ENCODE data around the gene PEX1. TPM values are rescaled to one million over a fixed set of nuclear protein-coding genes. Genes with fewer than 3 reads are reported as not detected.
"Not testable (repeated sequence)": the region's sequence is repeated elsewhere in the genome, so short reads cannot be mapped to it uniquely, and the experiment has no call there.

PEX1 gene
- total and polyA plus RNA-seq, 2 donors, result 17.6 to 27.9 TPM

- 99% methylated on average over 1 of the region's 1 CpG for WGBS
- Histone ChIP-seq H3K36me3 (ENCODE audit: control insufficient read depth in 2 of 2, insufficient read depth in 2 of 2, low read length in 1 of 2) (peaks cover 24 to 49% of the 10 kb centered on the region in 2 donors), H3K4me3 (ENCODE audit: low read length in 2 of 2) (no peak overlapping the region), H3K4me1 (ENCODE audit: control insufficient read depth in 2 of 2, insufficient read depth in 2 of 2, low read length in 2 of 2) (no peaks in the 10 kb centered on the region), H3K27ac (ENCODE audit: low read depth in 1 of 2, low read length in 1 of 2) (no peak overlapping the region), H3K9me3 (ENCODE audit: control insufficient read depth in 2 of 2, insufficient read depth in 1 of 2, low read length in 1 of 2) (no peaks in the 10 kb centered on the region), H3K27me3 (ENCODE audit: control insufficient read depth in 2 of 2, insufficient read depth in 1 of 2, low read length in 1 of 2) (no peaks in the 10 kb centered on the region)
- no peak for DNase-seq (ENCODE audit: low read depth in 6 of 9, low spot score in 9 of 9)
These were observed 38.7 kb downstream of the PEX1 start for GRCh38 chr7:92489634-92490033.

GRCh38 chr7:92487804-92488203 lies 40.5 kb downstream of the PEX1 start:
- no peaks in the 10 kb centered on the region for H3K27me3 ChIP-seq (ENCODE audit: control insufficient read depth in 2 of 2, insufficient read depth in 1 of 2, low read length in 1 of 2)
- H3K4me3 ChIP-seq (ENCODE audit: low read length in 2 of 2), result no peak overlapping the region
- DNase-seq (ENCODE audit: low read depth in 6 of 9, low spot score in 9 of 9), result no peak
- no peaks in the 10 kb centered on the region for H3K4me1 ChIP-seq (ENCODE audit: control insufficient read depth in 2 of 2, insufficient read depth in 2 of 2, low read length in 2 of 2)
- no peaks in the 10 kb centered on the region for H3K9me3 ChIP-seq (ENCODE audit: control insufficient read depth in 2 of 2, insufficient read depth in 1 of 2, low read length in 1 of 2)
- H3K27ac ChIP-seq (ENCODE audit: low read depth in 1 of 2, low read length in 1 of 2), result no peak overlapping the region
- peaks cover 16 to 37% of the 10 kb centered on the region in 2 donors for H3K36me3 ChIP-seq (ENCODE audit: control insufficient read depth in 2 of 2, insufficient read depth in 2 of 2, low read length in 1 of 2)

- H3K4me1 ChIP-seq (ENCODE audit: control insufficient read depth in 2 of 2, insufficient read depth in 2 of 2, low read length in 2 of 2), result no peaks in the 10 kb centered on the region
- H3K9me3 ChIP-seq (ENCODE audit: control insufficient read depth in 2 of 2, insufficient read depth in 1 of 2, low read length in 1 of 2), result no peaks in the 10 kb centered on the region
- 98% methylated on average over 2 of the region's 2 CpGs for WGBS
- DNase-seq (ENCODE audit: low read depth in 6 of 9, low spot score in 9 of 9), result no peak
- no peaks in the 10 kb centered on the region for H3K27me3 ChIP-seq (ENCODE audit: control insufficient read depth in 2 of 2, insufficient read depth in 1 of 2, low read length in 1 of 2)
- no peak overlapping the region for H3K27ac ChIP-seq (ENCODE audit: low read depth in 1 of 2, low read length in 1 of 2)
- no peak overlapping the region for H3K4me3 ChIP-seq (ENCODE audit: low read length in 2 of 2)
- H3K36me3 ChIP-seq (ENCODE audit: control insufficient read depth in 2 of 2, insufficient read depth in 2 of 2, low read length in 1 of 2), result peaks cover 9 to 23% of the 10 kb centered on the region in 2 donors
These were observed 42.3 kb downstream of the PEX1 start for GRCh38 chr7:92485974-92486373.

- no peaks in the 10 kb centered on the region for H3K9me3 ChIP-seq (ENCODE audit: control insufficient read depth in 2 of 2, insufficient read depth in 1 of 2, low read length in 1 of 2)
- no peak overlapping the region for H3K4me3 ChIP-seq (ENCODE audit: low read length in 2 of 2)
- no peaks in the 10 kb centered on the region for H3K27me3 ChIP-seq (ENCODE audit: control insufficient read depth in 2 of 2, insufficient read depth in 1 of 2, low read length in 1 of 2)
- DNase-seq (ENCODE audit: low read depth in 6 of 9, low spot score in 9 of 9), result no peak
- WGBS, result 100% methylated on average over 2 of the region's 2 CpGs
- H3K27ac ChIP-seq (ENCODE audit: low read depth in 1 of 2, low read length in 1 of 2), result no peak overlapping the region
- H3K36me3 ChIP-seq (ENCODE audit: control insufficient read depth in 2 of 2, insufficient read depth in 2 of 2, low read length in 1 of 2), result peaks cover 9 to 23% of the 10 kb centered on the region in 2 donors
- no peaks in the 10 kb centered on the region for H3K4me1 ChIP-seq (ENCODE audit: control insufficient read depth in 2 of 2, insufficient read depth in 2 of 2, low read length in 2 of 2)
These were observed 42.9 kb downstream of the PEX1 start for GRCh38 chr7:92485267-92485892.

- DNase-seq (ENCODE audit: low read depth in 6 of 9, low spot score in 9 of 9); H3K4me1 ChIP-seq (ENCODE audit: control insufficient read depth in 2 of 2, insufficient read depth in 2 of 2, low read length in 2 of 2); H3K9me3 ChIP-seq (ENCODE audit: control insufficient read depth in 2 of 2, insufficient read depth in 1 of 2, low read length in 1 of 2); H3K4me3 ChIP-seq (ENCODE audit: low read length in 2 of 2); H3K27me3 ChIP-seq (ENCODE audit: control insufficient read depth in 2 of 2, insufficient read depth in 1 of 2, low read length in 1 of 2); H3K27ac ChIP-seq (ENCODE audit: low read depth in 1 of 2, low read length in 1 of 2): not testable (repeated sequence)
- WGBS, result 97% methylated on average over 6 of the region's 6 CpGs
- peaks cover 8 to 19% of the 10 kb centered on the region in 2 donors for H3K36me3 ChIP-seq (ENCODE audit: control insufficient read depth in 2 of 2, insufficient read depth in 2 of 2, low read length in 1 of 2)
These were observed 44.1 kb downstream of the PEX1 start for GRCh38 chr7:92484226-92484625.

- H3K4me3 ChIP-seq (ENCODE audit: low read length in 2 of 2); H3K9me3 ChIP-seq (ENCODE audit: control insufficient read depth in 2 of 2, insufficient read depth in 1 of 2, low read length in 1 of 2): not testable (repeated sequence)
- 98% methylated on average over 6 of the region's 6 CpGs for WGBS
These were observed 44.7 kb downstream of the PEX1 start for GRCh38 chr7:92483624-92484023.

GRCh38 chr7:92479146-92479545 lies 49.2 kb downstream of the PEX1 start:
- H3K27me3 ChIP-seq (ENCODE audit: control insufficient read depth in 2 of 2, insufficient read depth in 1 of 2, low read length in 1 of 2); H3K4me1 ChIP-seq (ENCODE audit: control insufficient read depth in 2 of 2, insufficient read depth in 2 of 2, low read length in 2 of 2): not testable (repeated sequence)
- WGBS, result 97% methylated on average over 4 of the region's 4 CpGs

More at GRCh38 chr7:92483624-92484023, 44.7 kb downstream of the PEX1 start:
- not testable (repeated sequence) for H3K27me3 ChIP-seq (ENCODE audit: control insufficient read depth in 2 of 2, insufficient read depth in 1 of 2, low read length in 1 of 2); H3K4me1 ChIP-seq (ENCODE audit: control insufficient read depth in 2 of 2, insufficient read depth in 2 of 2, low read length in 2 of 2); H3K27ac ChIP-seq (ENCODE audit: low read depth in 1 of 2, low read length in 1 of 2); DNase-seq (ENCODE audit: low read depth in 6 of 9, low spot score in 9 of 9)
- H3K36me3 ChIP-seq (ENCODE audit: control insufficient read depth in 2 of 2, insufficient read depth in 2 of 2, low read length in 1 of 2), result peaks cover 6 to 14% of the 10 kb centered on the region in 2 donors

GRCh38 chr7:92478711-92479110 lies 49.6 kb downstream of the PEX1 start:
- no peak overlapping the region for H3K4me3 ChIP-seq (ENCODE audit: low read length in 2 of 2)
- H3K27me3 ChIP-seq (ENCODE audit: control insufficient read depth in 2 of 2, insufficient read depth in 1 of 2, low read length in 1 of 2), result no peaks in the 10 kb centered on the region
- H3K4me1 ChIP-seq (ENCODE audit: control insufficient read depth in 2 of 2, insufficient read depth in 2 of 2, low read length in 2 of 2), result no peaks in the 10 kb centered on the region
- no peak for DNase-seq (ENCODE audit: low read depth in 6 of 9, low spot score in 9 of 9)
- H3K36me3 ChIP-seq (ENCODE audit: control insufficient read depth in 2 of 2, insufficient read depth in 2 of 2, low read length in 1 of 2), result no peaks in the 10 kb centered on the region
- WGBS, result 98% methylated on average over 4 of the region's 4 CpGs
- H3K27ac ChIP-seq (ENCODE audit: low read depth in 1 of 2, low read length in 1 of 2), result no peak overlapping the region
- H3K9me3 ChIP-seq (ENCODE audit: control insufficient read depth in 2 of 2, insufficient read depth in 1 of 2, low read length in 1 of 2), result no peaks in the 10 kb centered on the region

More at GRCh38 chr7:92479146-92479545, 49.2 kb downstream of the PEX1 start:
- H3K36me3 ChIP-seq (ENCODE audit: control insufficient read depth in 2 of 2, insufficient read depth in 2 of 2, low read length in 1 of 2); H3K27ac ChIP-seq (ENCODE audit: low read depth in 1 of 2, low read length in 1 of 2); DNase-seq (ENCODE audit: low read depth in 6 of 9, low spot score in 9 of 9); H3K4me3 ChIP-seq (ENCODE audit: low read length in 2 of 2); H3K9me3 ChIP-seq (ENCODE audit: control insufficient read depth in 2 of 2, insufficient read depth in 1 of 2, low read length in 1 of 2): not testable (repeated sequence)

- DNase-seq (ENCODE audit: low read depth in 6 of 9, low spot score in 9 of 9), result no peak
- 94% methylated on average over 9 of the region's 9 CpGs for WGBS
- H3K36me3 ChIP-seq (ENCODE audit: control insufficient read depth in 2 of 2, insufficient read depth in 2 of 2, low read length in 1 of 2), result no peaks in the 10 kb centered on the region
- no peaks in the 10 kb centered on the region for H3K27me3 ChIP-seq (ENCODE audit: control insufficient read depth in 2 of 2, insufficient read depth in 1 of 2, low read length in 1 of 2)
- no peak overlapping the region for H3K27ac ChIP-seq (ENCODE audit: low read depth in 1 of 2, low read length in 1 of 2)
- H3K9me3 ChIP-seq (ENCODE audit: control insufficient read depth in 2 of 2, insufficient read depth in 1 of 2, low read length in 1 of 2), result no peaks in the 10 kb centered on the region
- H3K4me1 ChIP-seq (ENCODE audit: control insufficient read depth in 2 of 2, insufficient read depth in 2 of 2, low read length in 2 of 2), result no peaks in the 10 kb centered on the region
- H3K4me3 ChIP-seq (ENCODE audit: low read length in 2 of 2), result no peak overlapping the region
These were observed 50.2 kb downstream of the PEX1 start for GRCh38 chr7:92478095-92478494.

Data from thymus (tissue), 11 donors.